SJCRH30 (cell line): ENCODE measurements around the gene DIPK1C. TPM values are rescaled to one million over a fixed set of nuclear protein-coding genes. Genes with fewer than 3 reads are reported as not detected.
A peak's percentile ranks its signal among the peaks of the same experiment; 100 is the strongest.
"Not testable (repeated sequence)": the region's sequence is repeated elsewhere in the genome, so short reads cannot be mapped to it uniquely, and the experiment has no call there.

Experiments
- DNase-seq, 2 experiments: peaks; one replicate each; pipeline ENCODE4 v3.0.0-alpha.2; 2015 to 2020
- H3K27ac ChIP-seq: fragments of 250-450 bp; sonication (Bioruptor Pico); 2 replicates; pipeline ENCODE4 v1.5.1; 2020; ENCODE audit warnings: mild to moderate bottlenecking, moderate library complexity
- H3K27me3 ChIP-seq: fragments of 250-450 bp; sonication (Bioruptor Pico); 2 replicates; pipeline ENCODE4 v1.5.1; 2020; ENCODE audit warnings: mild to moderate bottlenecking, moderate library complexity
- H3K36me3 ChIP-seq: fragments of 250-450 bp; sonication (Bioruptor Pico); 2 replicates; pipeline ENCODE4 v1.5.1; 2020; ENCODE audit warnings: mild to moderate bottlenecking, moderate library complexity
- H3K4me1 ChIP-seq: fragments of 250-450 bp; sonication (Bioruptor Pico); 2 replicates; pipeline ENCODE4 v1.5.1; 2020; ENCODE audit warnings: mild to moderate bottlenecking, moderate library complexity
- H3K4me3 ChIP-seq: fragments of 250-450 bp; sonication (Bioruptor Pico); 2 replicates; pipeline ENCODE4 v1.5.1; 2020; ENCODE audit warnings: mild to moderate bottlenecking, moderate library complexity
- H3K9me3 ChIP-seq: fragments of 250-450 bp; sonication (Bioruptor Pico); replicated peaks from 2 replicates; pipeline ENCODE4 v1.5.1; 2020; ENCODE audit warnings: mild to moderate bottlenecking, moderate library complexity
- total RNA-seq: library from RNA; depleted of rRNA; stranded (reverse); fragments of >200 nt; shearing (Covaris generic); gene quantifications from 2 replicates; pipeline ENCODE4 v1.2.3, GENCODE V29; 2014; rRNA removed

Gene DIPK1C
- not detected in 2 replicates for total RNA-seq

- H3K36me3 ChIP-seq, result no peaks in the 10 kb centered on the region
- DNase-seq, result no peak
- no peak within 1 kb of the TSS for H3K4me3 ChIP-seq
- no peaks in the 10 kb centered on the region for H3K27me3 ChIP-seq
- H3K27ac ChIP-seq, result no peak within 1 kb of the TSS
- H3K4me1 ChIP-seq, result no peaks in the 10 kb centered on the region
- no peaks in the 10 kb centered on the region for H3K9me3 ChIP-seq
Measured at GRCh38 chr18:74457043-74457724, at the start of gene DIPK1C. DIPK1C (minus strand) TSS chr18:74457308; CDS start chr18:74457259, 49 bp downstream.

GRCh38 chr18:74506448-74507084 is 49.5 kb upstream of the DIPK1C start:
- H3K27ac ChIP-seq, result no peak overlapping the region
- H3K27me3 ChIP-seq, result no peaks in the 10 kb centered on the region
- no peak overlapping the region for H3K4me3 ChIP-seq
- no peak for DNase-seq
- no peaks in the 10 kb centered on the region for H3K36me3 ChIP-seq
- no peaks in the 10 kb centered on the region for H3K4me1 ChIP-seq
- no peaks in the 10 kb centered on the region for H3K9me3 ChIP-seq

GRCh38 chr18:74505776-74506175 is 48.7 kb upstream of the DIPK1C start:
- H3K36me3 ChIP-seq, result no peaks in the 10 kb centered on the region

GRCh38 chr18:74503137-74503536 is 46.0 kb upstream of the DIPK1C start:
- Histone ChIP-seq H3K27me3 (no peaks in the 10 kb centered on the region), H3K36me3 (no peaks in the 10 kb centered on the region), H3K4me3 (no peak overlapping the region)

More at GRCh38 chr18:74505776-74506175, 48.7 kb upstream of the DIPK1C start:
- Histone ChIP-seq H3K27me3 (no peaks in the 10 kb centered on the region), H3K9me3 (no peaks in the 10 kb centered on the region), H3K4me1 (no peaks in the 10 kb centered on the region), H3K27ac (no peak overlapping the region), H3K4me3 (no peak overlapping the region)
- no peak for DNase-seq

GRCh38 chr18:74501386-74501785 is 44.3 kb upstream of the DIPK1C start:
- Histone ChIP-seq H3K9me3 (no peaks in the 10 kb centered on the region), H3K4me3 (no peak overlapping the region), H3K36me3 (no peaks in the 10 kb centered on the region), H3K27me3 (no peaks in the 10 kb centered on the region), H3K4me1 (0 out of 2 replicates have a peak, but pooled peaks cover 4% of the 10 kb centered on the region), H3K27ac (no peak overlapping the region)
- no peak for DNase-seq

More at GRCh38 chr18:74503137-74503536, 46.0 kb upstream of the DIPK1C start:
- H3K27ac ChIP-seq, result no peak overlapping the region
- H3K9me3 ChIP-seq, result no peaks in the 10 kb centered on the region
- no peaks in the 10 kb centered on the region for H3K4me1 ChIP-seq
- no peak for DNase-seq

GRCh38 chr18:74500774-74501173 is 43.7 kb upstream of the DIPK1C start:
- H3K9me3 ChIP-seq, H3K36me3 ChIP-seq, H3K27ac ChIP-seq, H3K4me3 ChIP-seq, DNase-seq, H3K27me3 ChIP-seq, H3K4me1 ChIP-seq: not testable (repeated sequence)

GRCh38 chr18:74500372-74500771 is 43.3 kb upstream of the DIPK1C start:
- no peaks in the 10 kb centered on the region for H3K9me3 ChIP-seq
- H3K4me3 ChIP-seq, result no peak overlapping the region
- no peak overlapping the region for H3K27ac ChIP-seq
- DNase-seq, result no peak
- no peaks in the 10 kb centered on the region for H3K36me3 ChIP-seq
- 0 out of 2 replicates have a peak, but pooled peaks cover 4% of the 10 kb centered on the region for H3K4me1 ChIP-seq
- H3K27me3 ChIP-seq, result no peaks in the 10 kb centered on the region

GRCh38 chr18:74499633-74500032 is 42.5 kb upstream of the DIPK1C start:
- Histone ChIP-seq H3K27ac (no peak overlapping the region), H3K36me3 (no peaks in the 10 kb centered on the region), H3K4me3 (no peak overlapping the region), H3K27me3 (no peaks in the 10 kb centered on the region), H3K4me1 (0 out of 2 replicates have a peak, but pooled peaks cover 4% of the 10 kb centered on the region), H3K9me3 (no peaks in the 10 kb centered on the region)
- no peak for DNase-seq

GRCh38 chr18:74498712-74499627 is 41.9 kb upstream of the DIPK1C start:
- DNase-seq, result no peak

GRCh38 chr18:74497778-74498177 is 40.7 kb upstream of the DIPK1C start:
- no peaks in the 10 kb centered on the region for H3K9me3 ChIP-seq
- H3K27ac ChIP-seq, result no peak overlapping the region
- H3K4me1 ChIP-seq, result 0 out of 2 replicates have a peak, but pooled peaks cover 4% of the 10 kb centered on the region
- no peak overlapping the region for H3K4me3 ChIP-seq
- no peaks in the 10 kb centered on the region for H3K36me3 ChIP-seq
- no peak for DNase-seq
- no peaks in the 10 kb centered on the region for H3K27me3 ChIP-seq

More at GRCh38 chr18:74498712-74499627, 41.9 kb upstream of the DIPK1C start:
- H3K36me3 ChIP-seq, result no peaks in the 10 kb centered on the region
- H3K27me3 ChIP-seq, result no peaks in the 10 kb centered on the region
- no peaks in the 10 kb centered on the region for H3K9me3 ChIP-seq
- 0 out of 2 replicates have a peak, but pooled peaks cover 4% of the 10 kb centered on the region for H3K4me1 ChIP-seq
- no peak overlapping the region for H3K27ac ChIP-seq
- no peak overlapping the region for H3K4me3 ChIP-seq

- H3K27me3 ChIP-seq, result no peaks in the 10 kb centered on the region
- peak overlapping the region; percentile 94 for H3K4me3 ChIP-seq
- DNase-seq, result peak in 1 of 2 experiments; percentile 6
- peak overlapping the region; percentile 96 for H3K27ac ChIP-seq
- H3K36me3 ChIP-seq, result no peaks in the 10 kb centered on the region
- 0 out of 2 replicates have a peak, but pooled peaks cover 4% of the 10 kb centered on the region for H3K4me1 ChIP-seq
- no peaks in the 10 kb centered on the region for H3K9me3 ChIP-seq
Measured at GRCh38 chr18:74497324-74497676, 40.2 kb upstream of the DIPK1C start.

- H3K27me3 ChIP-seq, result no peaks in the 10 kb centered on the region
- 0 out of 2 replicates have a peak, but pooled peaks cover 4% of the 10 kb centered on the region for H3K4me1 ChIP-seq
- no peaks in the 10 kb centered on the region for H3K9me3 ChIP-seq
- peak; percentile 60 to 69 for DNase-seq
- H3K36me3 ChIP-seq, result no peaks in the 10 kb centered on the region
- peak overlapping the region; percentile 94 for H3K4me3 ChIP-seq
- peak overlapping the region; percentile 96 for H3K27ac ChIP-seq
Measured at GRCh38 chr18:74496508-74497323, 39.6 kb upstream of the DIPK1C start.

GRCh38 chr18:74495581-74496507 is 38.7 kb upstream of the DIPK1C start, which contains the start of gene CNDP2:
CNDP2 (plus strand) TSS chr18:74496363; CDS start chr18:74499974, 3,611 bp downstream.
- H3K27ac ChIP-seq, result peak within 1 kb of the TSS; percentile 96
- H3K9me3 ChIP-seq, result no peaks in the 10 kb centered on the region
- peak within 1 kb of the TSS; percentile 94 for H3K4me3 ChIP-seq
- DNase-seq, result peak; percentile 97
- H3K36me3 ChIP-seq, result no peaks in the 10 kb centered on the region
- 0 out of 2 replicates have a peak, but pooled peaks cover 4% of the 10 kb centered on the region for H3K4me1 ChIP-seq
- H3K27me3 ChIP-seq, result no peaks in the 10 kb centered on the region
